A549 treated with CORT108297 at 1 μM for 4 hours (cell line): ENCODE results near the gene GFPT2. TPM values are rescaled to one million over a fixed set of nuclear protein-coding genes. Genes with fewer than 3 reads are reported as not detected.

ENCODE experiments used
- total RNA-seq: library from RNA; stranded (reverse); fragments of 200-300 nt; extraction: Qiagen RNA extraction; gene quantifications from 5 replicates; pipeline ENCODE4 v1.2.3, GENCODE V29; 2022

Gene GFPT2
- 47.3 to 56.1 TPM (median 53.7 TPM) in 5 replicates for total RNA-seq

DNA sequence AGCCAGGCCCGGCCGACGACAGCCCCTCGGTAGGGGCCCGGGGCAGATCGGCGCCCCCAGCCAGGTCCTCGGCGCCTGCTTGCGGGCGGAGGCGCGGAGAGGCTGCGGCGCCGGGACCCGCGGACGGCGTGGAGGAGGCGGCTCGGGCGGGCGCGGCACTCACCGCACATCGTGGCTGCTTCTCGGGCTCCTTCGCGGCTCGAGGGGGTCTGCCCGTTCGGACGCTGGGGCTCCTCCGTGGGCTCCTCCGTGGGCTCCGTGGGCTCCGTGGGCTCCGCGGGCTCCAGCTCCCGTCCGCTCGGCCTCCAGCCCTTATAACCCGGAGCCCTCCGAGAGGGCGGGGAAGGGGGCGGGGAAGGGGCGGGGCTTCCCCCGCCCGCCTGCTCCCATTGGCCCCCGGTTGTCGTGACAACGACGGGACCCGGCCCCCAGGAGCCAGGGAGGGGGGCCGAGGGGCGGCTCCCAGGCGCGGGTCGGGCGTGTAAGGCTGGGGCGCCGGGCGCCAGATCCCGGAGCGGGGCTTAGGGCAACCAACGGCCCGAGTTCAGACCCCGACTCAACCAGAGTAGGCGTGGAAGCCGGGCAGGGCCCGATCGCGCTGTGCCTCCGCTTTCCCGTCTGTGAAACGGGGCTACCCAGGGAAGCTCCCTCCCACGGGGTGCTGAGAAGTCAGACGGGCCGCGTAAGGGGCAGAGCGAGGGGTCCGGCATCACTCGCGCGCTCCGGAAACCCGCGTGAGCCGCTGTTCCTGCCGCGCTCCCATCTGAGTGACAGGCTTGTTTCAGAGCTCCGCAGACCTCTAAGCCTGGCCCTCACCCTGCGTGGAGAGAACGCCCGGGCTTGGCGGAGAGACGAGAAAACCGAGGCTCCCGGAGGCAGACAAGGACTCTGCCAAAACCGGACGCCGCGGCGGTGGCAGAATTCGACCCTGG is at the start of gene GFPT2:
Gene GFPT2 (minus strand): TSS at position 289 of the 932 bp plus-strand sequence. CDS start 119 bp downstream, at position 170.

GRCh38 chr5:180291943-180292831 is 60.9 kb downstream of the GFPT2 start, which contains the start of gene MAPK9:
TSS of gene MAPK9 (minus strand) at chr5:180292083. CDS start at chr5:180280561, 11,522 bp downstream.

Other genes with a start within 250 kb of the GFPT2 start
- gene RASGEF1C, start 144.1 kb downstream of the GFPT2 start, total RNA-seq, result 0.03 to 0.22 TPM (median 0.08 TPM) in 4 of 5 replicates, not detected in the other
- gene MAPK9, start 61.3 kb downstream of the GFPT2 start, total RNA-seq, result 28.8 to 40.1 TPM (median 38.1 TPM) in 5 replicates
- gene CNOT6, start 141.0 kb upstream of the GFPT2 start, total RNA-seq, result 17.9 to 21.7 TPM (median 19.0 TPM) in 5 replicates
- not detected in 5 replicates for gene SCGB3A1, start 238.2 kb upstream of the GFPT2 start, total RNA-seq